ENCODE measurements around the gene HERPUD2.

HERPUD2 gene

GRCh38 chr7:35722054-35722849 is 27.3 kb upstream of the HERPUD2 start:
- peak overlapping the region; percentile 73 for H3K4me2 ChIP-seq (ENCODE audit: low read length)
- H3K4me1 ChIP-seq (ENCODE audit: control insufficient read depth, low read length) = peaks cover 69% of the 10 kb centered on the region
- no peaks in the 10 kb centered on the region for H3K27me3 ChIP-seq (ENCODE audit: control insufficient read depth, low read length)
- no peak for TF ChIP-seq EZH2phosphoT487 (IDR thresholded peaks at IDR 0.05; ENCODE audit: borderline replicate concordance, low read length)
- no peak for TF ChIP-seq CTCF (IDR thresholded peaks at IDR 0.05; ENCODE audit: low read depth, low read length, poor library complexity, severe bottlenecking)
- no peaks in the 10 kb centered on the region for H3K9me2 ChIP-seq (replicated peaks; ENCODE audit: control insufficient read depth, low read length)
- H3K27ac ChIP-seq (ENCODE audit: low read depth, low read length) = peak overlapping the region; percentile 56
- peak overlapping the region; percentile 48 for H3K4me3 ChIP-seq (ENCODE audit: low read length)
- H3F3A ChIP-seq (ENCODE audit: control insufficient read depth, insufficient read depth) = peaks cover 30% of the 10 kb centered on the region
- no peaks in the 10 kb centered on the region; the same call in 1 of the 2 replicates for H3K36me3 ChIP-seq (ENCODE audit: control insufficient read depth, low read length)
- H4K20me1 ChIP-seq (ENCODE audit: control insufficient read depth, insufficient read depth, low read depth, low read length) = no peaks in the 10 kb centered on the region
- no peaks in the 10 kb centered on the region for H3K79me2 ChIP-seq (ENCODE audit: control insufficient read depth, low read length)
- H3K9me3 ChIP-seq (ENCODE audit: control insufficient read depth, insufficient read depth, low read length) = no peaks in the 10 kb centered on the region

GRCh38 chr7:35721288-35721687 is 26.4 kb upstream of the HERPUD2 start:
- peak overlapping the region; percentile 73 for H3K4me2 ChIP-seq (ENCODE audit: low read length)

GRCh38 chr7:35720849-35721248 is 25.9 kb upstream of the HERPUD2 start:
- no peaks in the 10 kb centered on the region; the same call in 1 of the 2 replicates for H3K36me3 ChIP-seq (ENCODE audit: control insufficient read depth, low read length)
- H3K9me2 ChIP-seq (replicated peaks; ENCODE audit: control insufficient read depth, low read length) = no peaks in the 10 kb centered on the region
- H3K4me1 ChIP-seq (ENCODE audit: control insufficient read depth, low read length) = peaks cover 63% of the 10 kb centered on the region
- H3F3A ChIP-seq (ENCODE audit: control insufficient read depth, insufficient read depth) = peaks cover 25% of the 10 kb centered on the region
- peak overlapping the region; percentile 73; the same call in 1 of the 2 replicates for H3K4me2 ChIP-seq (ENCODE audit: low read length)
- peak overlapping the region; percentile 48; the same call in 1 of the 2 replicates for H3K4me3 ChIP-seq (ENCODE audit: low read length)
- no peak overlapping the region for H3K27ac ChIP-seq (ENCODE audit: low read depth, low read length)
- H3K79me2 ChIP-seq (ENCODE audit: control insufficient read depth, low read length) = no peaks in the 10 kb centered on the region
- no peaks in the 10 kb centered on the region for H4K20me1 ChIP-seq (ENCODE audit: control insufficient read depth, insufficient read depth, low read depth, low read length)
- H3K9me3 ChIP-seq (ENCODE audit: control insufficient read depth, insufficient read depth, low read length) = no peaks in the 10 kb centered on the region
- peaks cover 3% of the 10 kb centered on the region; the same call in 1 of the 2 replicates for H3K27me3 ChIP-seq (ENCODE audit: control insufficient read depth, low read length)
- TF ChIP-seq CTCF (IDR thresholded peaks at IDR 0.05; ENCODE audit: low read depth, low read length, poor library complexity, severe bottlenecking) = no peak
- no peak for TF ChIP-seq EZH2phosphoT487 (IDR thresholded peaks at IDR 0.05; ENCODE audit: borderline replicate concordance, low read length)

More at GRCh38 chr7:35721288-35721687, 26.4 kb upstream of the HERPUD2 start:
- H3F3A ChIP-seq (ENCODE audit: control insufficient read depth, insufficient read depth) = peaks cover 29% of the 10 kb centered on the region
- H3K36me3 ChIP-seq (ENCODE audit: control insufficient read depth, low read length) = no peaks in the 10 kb centered on the region; the same call in 1 of the 2 replicates
- peak overlapping the region; percentile 48 for H3K4me3 ChIP-seq (ENCODE audit: low read length)
- peak overlapping the region; percentile 56 for H3K27ac ChIP-seq (ENCODE audit: low read depth, low read length)
- peaks cover 63% of the 10 kb centered on the region for H3K4me1 ChIP-seq (ENCODE audit: control insufficient read depth, low read length)
- H3K9me3 ChIP-seq (ENCODE audit: control insufficient read depth, insufficient read depth, low read length) = no peaks in the 10 kb centered on the region
- H4K20me1 ChIP-seq (ENCODE audit: control insufficient read depth, insufficient read depth, low read depth, low read length) = no peaks in the 10 kb centered on the region
- peaks cover 3% of the 10 kb centered on the region; the same call in 1 of the 2 replicates for H3K27me3 ChIP-seq (ENCODE audit: control insufficient read depth, low read length)
- no peaks in the 10 kb centered on the region for H3K9me2 ChIP-seq (replicated peaks; ENCODE audit: control insufficient read depth, low read length)
- H3K79me2 ChIP-seq (ENCODE audit: control insufficient read depth, low read length) = no peaks in the 10 kb centered on the region
- no peak for TF ChIP-seq EZH2phosphoT487 (IDR thresholded peaks at IDR 0.05; ENCODE audit: borderline replicate concordance, low read length)
- TF ChIP-seq CTCF (IDR thresholded peaks at IDR 0.05; ENCODE audit: low read depth, low read length, poor library complexity, severe bottlenecking) = no peak
